ENCODE results near the gene TMEM176A. TPM values are rescaled to one million over a fixed set of nuclear protein-coding genes. Genes with fewer than 3 reads are reported as not detected.

Gene TMEM176A
- total and polyA plus RNA-seq, 2 donors (not counting 1 experiment from before 2014, with no cell fraction given), result 0.12 to 14.2 TPM

GRCh38 chr7:150851492-150852370, 51.2 kb downstream of the TMEM176A start:
- H3K79me2 ChIP-seq (ENCODE audit: control insufficient read depth, insufficient read depth, low read length), result no peaks in the 10 kb centered on the region
- no peaks in the 10 kb centered on the region for H3K9me3 ChIP-seq (ENCODE audit: control insufficient read depth, insufficient read depth, low read depth, low read length)
- TF ChIP-seq EZH2 (IDR thresholded peaks at IDR 0.05; ENCODE audit: low read length, missing control alignments), result no peak
- no peak for TF ChIP-seq CTCF (conservative IDR thresholded peaks at IDR 0.05 in 1 of 2, IDR thresholded peaks at IDR 0.05 in 1 of 2; ENCODE audit: low read depth in 1 of 2, low read length in 2 of 2)
- H3K9ac ChIP-seq (ENCODE audit: insufficient read depth, low read length), result no peak overlapping the region
- no peak for DNase-seq (ENCODE audit: low read depth in 2 of 2)
- H3K27me3 ChIP-seq (ENCODE audit: control insufficient read depth, insufficient read depth, low read length), result no peaks in the 10 kb centered on the region
- no peak overlapping the region for H3K27ac ChIP-seq (ENCODE audit: insufficient read depth, low read length)
- H4K20me1 ChIP-seq (ENCODE audit: control insufficient read depth, extremely low read depth, insufficient read depth, low read length), result no peaks in the 10 kb centered on the region
- H3K36me3 ChIP-seq (ENCODE audit: control insufficient read depth, insufficient read depth, low read length), result no peaks in the 10 kb centered on the region
- no peak overlapping the region for H3K4me2 ChIP-seq (ENCODE audit: extremely low read depth, insufficient read depth, low read length)
- H2AFZ ChIP-seq (ENCODE audit: low read length), result no peak overlapping the region
- H3K4me3 ChIP-seq (replicated peaks in 1 of 4; ENCODE audit: control extremely low read depth in 1 of 4, insufficient read depth in 1 of 4, low read depth in 3 of 4, low read length in 4 of 4), result no peak overlapping the region
- no peaks in the 10 kb centered on the region for H3K4me1 ChIP-seq (ENCODE audit: control insufficient read depth, extremely low read depth, insufficient read depth, low read length)

GRCh38 chr7:150852371-150852905, 51.9 kb downstream of the TMEM176A start, which contains the start of gene AOC1:
Gene AOC1, plus strand, starts transcription at chr7:150852517. Its CDS starts 3,954 bp downstream, at chr7:150856471.
- Histone ChIP-seq H3K36me3 (ENCODE audit: control insufficient read depth, insufficient read depth, low read length) (no peaks in the 10 kb centered on the region), H3K79me2 (ENCODE audit: control insufficient read depth, insufficient read depth, low read length) (no peaks in the 10 kb centered on the region), H3K4me1 (ENCODE audit: control insufficient read depth, extremely low read depth, insufficient read depth, low read length) (no peaks in the 10 kb centered on the region), H3K27me3 (ENCODE audit: control insufficient read depth, insufficient read depth, low read length) (no peaks in the 10 kb centered on the region), H3K4me2 (ENCODE audit: extremely low read depth, insufficient read depth, low read length) (no peak within 1 kb of the TSS), H3K9ac (ENCODE audit: insufficient read depth, low read length) (no peak within 1 kb of the TSS), H3K9me3 (ENCODE audit: control insufficient read depth, insufficient read depth, low read depth, low read length) (no peaks in the 10 kb centered on the region), H2AFZ (ENCODE audit: low read length) (no peak within 1 kb of the TSS), H3K4me3 (replicated peaks in 1 of 4; ENCODE audit: control extremely low read depth in 1 of 4, insufficient read depth in 1 of 4, low read depth in 3 of 4, low read length in 4 of 4) (no peak within 1 kb of the TSS), H3K27ac (ENCODE audit: insufficient read depth, low read length) (no peak within 1 kb of the TSS), H4K20me1 (ENCODE audit: control insufficient read depth, extremely low read depth, insufficient read depth, low read length) (no peaks in the 10 kb centered on the region)
- TF ChIP-seq CTCF (conservative IDR thresholded peaks at IDR 0.05 in 1 of 2, IDR thresholded peaks at IDR 0.05 in 1 of 2; ENCODE audit: low read depth in 1 of 2, low read length in 2 of 2) (no peak), EZH2 (IDR thresholded peaks at IDR 0.05; ENCODE audit: low read length, missing control alignments) (no peak)
- DNase-seq (ENCODE audit: low read depth in 2 of 2), result no peak
